ENCODE data around the gene PRKAG2.
"Not testable (repeated sequence)": the region's sequence is repeated elsewhere in the genome, so short reads cannot be mapped to it uniquely, and the experiment has no call there.

The PRKAG2 gene

GRCh38 chr7:151797667-151798307, 79.1 kb downstream of the PRKAG2 start:
- not testable (repeated sequence) for DNase-seq

GRCh38 chr7:151796871-151797537, 79.9 kb downstream of the PRKAG2 start:
- no peak for DNase-seq

- DNase-seq: peak in 1 of 2 donors; percentile 11
These were observed 80.6 kb downstream of the PRKAG2 start for GRCh38 chr7:151796091-151796870.

- peak; percentile 75 to 77 for DNase-seq
These were observed 81.6 kb downstream of the PRKAG2 start for GRCh38 chr7:151795168-151795811.

GRCh38 chr7:151794508-151795167, 82.3 kb downstream of the PRKAG2 start:
- DNase-seq: no peak

GRCh38 chr7:151793991-151794507, 82.9 kb downstream of the PRKAG2 start:
- no peak for DNase-seq

- DNase-seq: no peak
These were observed 83.4 kb downstream of the PRKAG2 start for GRCh38 chr7:151793531-151793951.

GRCh38 chr7:151792636-151793035, 84.3 kb downstream of the PRKAG2 start:
- DNase-seq: no peak

- DNase-seq: no peak
These were observed 84.8 kb downstream of the PRKAG2 start for GRCh38 chr7:151792086-151792485.

- DNase-seq: no peak
These were observed 85.9 kb downstream of the PRKAG2 start for GRCh38 chr7:151790830-151791620.

GRCh38 chr7:151790095-151790829, 86.7 kb downstream of the PRKAG2 start:
- DNase-seq: no peak

- DNase-seq: no peak
These were observed 87.5 kb downstream of the PRKAG2 start for GRCh38 chr7:151789380-151789947.

- DNase-seq: no peak
These were observed 89.6 kb downstream of the PRKAG2 start for GRCh38 chr7:151787348-151787747.

- DNase-seq: no peak
These were observed 90.0 kb downstream of the PRKAG2 start for GRCh38 chr7:151786936-151787335.

- no peak for DNase-seq
These were observed 90.7 kb downstream of the PRKAG2 start for GRCh38 chr7:151786241-151786640.

- DNase-seq: no peak
These were observed 91.3 kb downstream of the PRKAG2 start for GRCh38 chr7:151785681-151785965.

GRCh38 chr7:151784853-151785680, 91.8 kb downstream of the PRKAG2 start:
- no peak for DNase-seq

GRCh38 chr7:151783958-151784575, 92.8 kb downstream of the PRKAG2 start:
- DNase-seq: no peak
